GM12878 (cell line): Measurements from ENCODE around the gene PHF21B. TPM values are rescaled to one million over a fixed set of nuclear protein-coding genes. Genes with fewer than 3 reads are reported as not detected.

Experiments
- ATAC-seq: fragments of 200-7000 bp; cut with Tn5 transposase; 3 replicates; pipeline ENCODE4 v1.9.1; 2020; ENCODE audit warnings: mild to moderate bottlenecking, moderate library complexity
- BruUV-seq: library from RNA; stranded (reverse); fragments of 400-500 nt; replicated peaks from 2 replicates; lab custom pipeline; 2021; lab: Mats Ljungman, UMichigan
- CTCF ChIA-PET: fragments of 300-600 bp; sonication (Branson Sonifier 250); formaldehyde crosslinking; extraction: SDS; loops from one replicate; lab custom pipeline; 2021; ENCODE audit warnings: inconsistent platforms; lab: Yijun Ruan, JAX
- POLR2A ChIA-PET: fragments of 350-600 bp; formaldehyde crosslinking; extraction: SDS; loops from one replicate; lab custom pipeline; 2021; ENCODE audit warnings: inconsistent platforms; lab: Charles Lee
- RAD21 ChIA-PET: fragments of 300-600 bp; sonication (Branson Sonifier 250); formaldehyde crosslinking; loops from one replicate; lab custom pipeline; 2023; ENCODE audit warnings: antibody characterized with exemption; ENCODE audit not compliant: unreplicated experiment; lab: Charles Lee
- SMC1A ChIA-PET: fragments of 300-600 bp; sonication (Branson Sonifier 250); formaldehyde crosslinking; loops from one replicate; lab custom pipeline; 2023; ENCODE audit not compliant: unreplicated experiment, uncharacterized antibody; lab: Charles Lee
- DNase-seq: peaks from one replicate; pipeline ENCODE4 v3.0.0-alpha.2; 2011; ENCODE audit warnings: low read depth, low spot score
- FAIRE-seq: peaks from 3 replicates; lab custom pipeline; 2011; peaks lifted over from hg19 to GRCh38; lab: Jason Lieb, UNC
- H2AFZ ChIP-seq: 2 replicates; pipeline ENCODE4 v1.6.0; 2011; ENCODE audit warnings: low read depth, low read length, control low read depth; ENCODE audit not compliant: control insufficient read depth
- H3K27ac ChIP-seq: 2 replicates; pipeline ENCODE4 v1.5.1; 2011; ENCODE audit warnings: control low read depth; ENCODE audit not compliant: control insufficient read depth, insufficient read depth
- H3K27me3 ChIP-seq, 2 experiments: replicated peaks in 1 of 2; 2 replicates each; pipeline versions ENCODE4 v1.6.0 to v1.6.1; 2011; ENCODE audit warnings: low read length in 1 of 2; ENCODE audit not compliant: control insufficient read depth in 2 of 2, insufficient read depth in 2 of 2
- H3K36me3 ChIP-seq, 2 experiments: 2 replicates each; pipeline ENCODE4 v1.5.1; 2011; ENCODE audit warnings: low read length in 1 of 2; ENCODE audit not compliant: control insufficient read depth in 2 of 2, insufficient read depth in 2 of 2
- H3K4me1 ChIP-seq: 2 replicates; pipeline ENCODE4 v1.6.1; 2011; ENCODE audit warnings: mild to moderate bottlenecking, low read length, moderate library complexity, mixed read lengths; ENCODE audit not compliant: control insufficient read depth, insufficient read depth
- H3K4me2 ChIP-seq: 2 replicates; pipeline ENCODE4 v1.6.0; 2011; ENCODE audit warnings: control low read depth; ENCODE audit not compliant: control insufficient read depth, insufficient read depth
- H3K4me3 ChIP-seq: fragments of 200-600 bp; sonication (generic); 2 replicates; pipeline ENCODE4 v1.5.1; 2016
- H3K79me2 ChIP-seq: 2 replicates; pipeline ENCODE4 v1.6.0; 2011; ENCODE audit warnings: low read length; ENCODE audit not compliant: control insufficient read depth, insufficient read depth
- H3K9ac ChIP-seq: 2 replicates; pipeline ENCODE4 v1.8.0; 2011; ENCODE audit warnings: low read length, control low read depth, mixed read lengths; ENCODE audit not compliant: control insufficient read depth, insufficient read depth
- H3K9me3 ChIP-seq: replicated peaks from 3 replicates; pipeline ENCODE4 v1.5.1; 2011; ENCODE audit warnings: mild to moderate bottlenecking, low read length; ENCODE audit not compliant: control insufficient read depth, insufficient read depth
- H4K20me1 ChIP-seq: 2 replicates; pipeline ENCODE4 v1.6.0; 2011; ENCODE audit not compliant: control insufficient read depth, insufficient read depth
- NKRF ChIP-seq: fragments of 450-650 bp; conservative IDR thresholded peaks from 2 replicates; pipeline ENCODE4 v1.6.1; 2017; ENCODE audit warnings: mild to moderate bottlenecking, moderate library complexity
- ZNF24 ChIP-seq: fragments of 450-650 bp; IDR thresholded peaks from 2 replicates; pipeline ENCODE4 v1.6.1; 2017; ENCODE audit warnings: antibody characterized with exemption, mild to moderate bottlenecking
- WGBS: methylation state at CpG from one replicate; pipeline ENCODE4 v1.1.6; 2016; ENCODE audit warnings: low lambda C conversion rate; ENCODE audit not compliant: insufficient replicate concordance, insufficient coverage; ENCODE audit errors: missing lambda C conversion rate; 5-methylcytosine and 5-hydroxymethylcytosine counted together
- in situ Hi-C: fragments of 300-500 bp; cut with MboI; formaldehyde crosslinking; loops from 9 replicates; pipeline ENCODE4 v1.14.3; 2018; ENCODE audit warnings: mixed read lengths
- intact Hi-C: fragments of 100-400 bp; cut with micrococcal nuclease; formaldehyde crosslinking; loops from one replicate; pipeline ENCODE4 v1.14.2; 2022; ENCODE audit not compliant: unreplicated experiment
- polyA plus RNA-seq, 11 experiments: library from polyadenylated mRNA; depleted of rRNA in 4 of 11; unstranded in 6 of 11; stranded (reverse) in 5 of 11; fragments of >200 nt; fragmentation: Nextera tagmentation in 4 of 11; fragmentation: Illumina TruSeq in 1 of 11; extraction: Ambion mirVana in 4 of 11; extraction: Trizol in 1 of 11; gene quantifications; 1 replicate in 1 of 11; 2 replicates in 10 of 11; pipeline versions ENCODE4 v1.2.1 to v1.2.3, GENCODE V29; 2011 to 2016; ENCODE audit warnings: inconsistent platforms in 2 of 11, missing spikeins in 2 of 11, low read depth in 1 of 11
- total RNA-seq, 4 experiments: library from RNA; depleted of rRNA in 3 of 4; stranded (reverse); fragments of >200 nt in 3 of 4; fragmentation: Illumina TruSeq in 1 of 4; extraction: Trizol in 1 of 4; gene quantifications; 2 replicates each; pipeline versions ENCODE4 v1.2.1 to v1.2.3, GENCODE V29; 2013 to 2021

The PHF21B gene
- total and polyA plus RNA-seq, 10 of the 15 experiments (the other 5 are each of a cell fraction or from before 2014, with no cell fraction given): 0.03 to 0.35 TPM; not detected in 8

DNA sequence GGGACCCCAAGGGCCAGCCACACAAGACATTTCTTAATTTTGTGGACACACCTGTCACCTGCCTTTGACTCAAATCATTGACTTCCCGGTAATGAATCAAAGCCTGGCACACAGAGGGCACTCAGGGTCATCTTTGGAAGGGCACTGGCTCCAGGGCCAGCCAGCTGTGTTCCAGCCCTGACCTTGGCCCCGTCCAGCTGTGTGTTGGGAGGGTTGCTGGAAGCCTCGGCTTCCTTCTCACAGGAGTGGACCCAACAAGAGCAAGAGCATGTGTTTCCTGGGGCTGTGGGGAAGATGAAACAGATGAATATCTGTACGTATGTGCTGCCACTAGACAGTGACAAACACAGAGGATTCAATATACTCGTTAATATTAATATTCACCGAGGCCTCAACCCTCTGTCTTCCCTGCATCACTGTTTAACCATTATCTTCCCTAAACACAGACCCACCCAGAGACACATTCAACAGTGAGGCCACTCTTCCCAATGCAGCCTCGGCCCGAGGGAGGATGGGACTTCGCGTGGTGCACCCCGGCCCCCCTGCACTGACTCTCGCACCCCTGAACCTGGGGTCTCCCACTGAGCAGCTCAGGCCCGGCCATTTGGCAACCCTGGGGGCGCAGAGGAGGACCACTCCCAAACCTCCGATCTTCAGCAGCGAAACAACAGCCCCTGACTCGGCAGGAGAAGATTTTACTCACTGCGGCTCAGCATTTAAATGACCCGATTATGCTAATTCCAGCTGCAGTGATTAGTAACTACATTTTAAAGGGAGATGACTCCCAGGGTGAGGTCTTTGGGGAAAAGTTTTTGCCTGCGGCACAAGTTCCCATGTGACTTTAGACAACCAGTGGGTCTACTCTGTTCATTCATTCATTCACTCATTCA, 45.7 kb downstream of the PHF21B start:
- ChIA-PET SMC1A (no interaction called here), POLR2A (no interaction called here), RAD21 (no interaction called here), CTCF (no interaction called here)
- Histone ChIP-seq H3K4me3 (no peak overlapping the region), H4K20me1 (no peaks in the 10 kb centered on the region), H3K27me3 (no peaks in the 10 kb centered on the region), H3K4me2 (no peak overlapping the region), H3K9me3 (no peaks in the 10 kb centered on the region), H3K36me3 (no peaks in the 10 kb centered on the region), H2AFZ (no peak overlapping the region), H3K4me1 (no peaks in the 10 kb centered on the region), H3K27ac (no peak overlapping the region), H3K9ac (no peak overlapping the region), H3K79me2 (no peaks in the 10 kb centered on the region)
- ATAC-seq (no peak), DNase-seq (no peak), FAIRE-seq (no peak)
- BruUV-seq: no TSS peak
- no peak for TF ChIP-seq NKRF
- TF ChIP-seq ZNF24: peak; percentile 38; the same call in 1 of the 2 replicates
- in situ Hi-C loops (no loop called here), intact Hi-C loops (no loop called here)
- WGBS: 30% methylated on average over 20 of the region's 20 CpGs
